ENCODE measurements around the gene PEPD.

Gene PEPD

DNA sequence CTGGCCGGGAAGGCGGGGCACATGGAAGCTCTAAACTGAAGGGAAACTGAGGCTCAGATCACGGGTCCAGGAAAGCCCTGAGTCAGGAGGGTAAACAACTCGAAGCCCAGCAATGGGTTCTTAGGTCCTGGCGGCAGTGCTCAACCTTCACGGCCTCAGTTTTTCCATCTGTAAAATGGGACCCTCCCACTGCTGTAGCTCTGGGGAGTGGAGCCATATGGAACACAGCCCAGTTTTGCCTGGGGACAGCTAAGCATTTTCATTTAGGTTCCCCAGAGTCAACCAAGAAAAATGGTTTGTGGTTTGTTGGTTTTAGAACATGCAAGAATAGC is 117.7 kb downstream of the PEPD start:
- DNase-seq: no peak

GRCh38 chr19:33403221-33403972 is 118.2 kb downstream of the PEPD start:
- no peak for DNase-seq

DNA sequence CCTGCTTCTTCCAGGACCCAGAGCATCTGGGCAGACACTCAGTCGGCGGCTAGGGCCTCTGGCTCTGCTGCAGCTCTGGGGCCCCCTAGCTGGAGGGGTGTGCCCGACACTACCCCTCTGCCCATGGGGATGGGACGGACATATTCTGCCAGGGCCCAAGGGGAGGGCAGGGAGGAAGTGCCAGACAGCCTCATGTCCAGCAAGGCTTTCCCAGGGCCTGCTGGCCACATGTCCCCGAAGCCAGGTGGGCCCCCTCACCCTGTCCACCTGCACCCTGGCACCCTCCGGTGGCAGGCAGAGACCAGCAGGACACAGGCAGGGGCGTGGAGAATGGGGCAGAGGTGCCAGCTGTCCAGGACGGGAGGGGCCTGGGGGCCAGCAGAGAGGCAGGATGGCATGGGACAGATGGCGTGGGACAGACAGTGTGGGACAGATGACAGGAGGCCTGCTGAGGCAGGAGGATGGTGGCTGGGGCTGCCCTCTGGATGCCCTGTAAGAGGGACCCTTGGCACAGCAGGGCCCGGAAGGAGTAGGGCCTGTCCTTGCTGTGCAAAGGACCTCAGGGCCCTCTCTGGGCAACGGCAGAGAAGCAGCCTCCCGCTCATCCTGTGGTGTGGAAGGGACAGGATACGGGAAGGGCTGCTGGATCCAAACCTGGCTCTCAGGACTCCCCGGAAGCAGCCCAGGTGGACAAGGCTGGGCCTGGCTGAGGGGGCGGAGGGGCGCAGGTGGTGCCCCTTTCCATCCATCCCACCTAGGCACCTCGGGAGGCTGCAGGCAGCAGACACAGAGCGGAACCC is 119.0 kb downstream of the PEPD start:
- no peak for DNase-seq

GRCh38 chr19:33401683-33402420 is 119.7 kb downstream of the PEPD start:
- no peak for DNase-seq

GRCh38 chr19:33400856-33401682 is 120.5 kb downstream of the PEPD start:
- DNase-seq: no peak

GRCh38 chr19:33399745-33400681 is 121.6 kb downstream of the PEPD start:
- no peak for DNase-seq

DNA sequence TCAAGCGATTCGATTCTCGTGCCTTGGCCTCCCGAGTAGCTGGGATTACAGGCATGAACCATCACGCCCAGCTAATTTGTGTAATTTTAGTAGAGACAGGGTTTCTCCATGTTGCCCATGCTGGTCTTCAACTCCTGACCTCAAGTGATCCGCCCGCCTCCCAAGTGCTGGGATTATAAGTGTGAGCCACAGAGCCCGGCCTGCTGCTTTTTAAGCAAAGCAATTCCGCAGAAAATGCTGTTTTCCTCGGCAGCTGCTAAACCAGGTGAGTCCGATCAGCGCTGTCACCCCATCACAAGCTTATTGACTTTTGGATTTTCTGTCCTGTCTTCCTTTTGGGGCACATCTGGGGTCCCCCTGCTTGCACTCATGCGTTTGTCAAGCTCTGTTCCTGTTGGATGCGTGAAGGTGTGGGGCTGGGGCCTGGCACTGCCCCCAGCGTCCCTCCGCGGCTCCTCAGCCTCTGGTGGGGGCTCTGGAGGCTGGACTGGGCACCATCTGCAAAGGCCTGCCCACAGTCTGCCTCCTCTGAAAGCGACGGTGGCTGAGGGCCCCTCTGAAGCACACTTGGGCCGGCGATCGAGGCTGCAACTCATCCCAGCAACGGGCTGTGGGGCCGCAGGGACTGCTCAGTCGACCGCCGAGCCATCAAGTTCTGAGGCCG is 122.4 kb downstream of the PEPD start:
- no peak for DNase-seq

GRCh38 chr19:33398361-33399060 is 123.1 kb downstream of the PEPD start:
- no peak for DNase-seq

DNA sequence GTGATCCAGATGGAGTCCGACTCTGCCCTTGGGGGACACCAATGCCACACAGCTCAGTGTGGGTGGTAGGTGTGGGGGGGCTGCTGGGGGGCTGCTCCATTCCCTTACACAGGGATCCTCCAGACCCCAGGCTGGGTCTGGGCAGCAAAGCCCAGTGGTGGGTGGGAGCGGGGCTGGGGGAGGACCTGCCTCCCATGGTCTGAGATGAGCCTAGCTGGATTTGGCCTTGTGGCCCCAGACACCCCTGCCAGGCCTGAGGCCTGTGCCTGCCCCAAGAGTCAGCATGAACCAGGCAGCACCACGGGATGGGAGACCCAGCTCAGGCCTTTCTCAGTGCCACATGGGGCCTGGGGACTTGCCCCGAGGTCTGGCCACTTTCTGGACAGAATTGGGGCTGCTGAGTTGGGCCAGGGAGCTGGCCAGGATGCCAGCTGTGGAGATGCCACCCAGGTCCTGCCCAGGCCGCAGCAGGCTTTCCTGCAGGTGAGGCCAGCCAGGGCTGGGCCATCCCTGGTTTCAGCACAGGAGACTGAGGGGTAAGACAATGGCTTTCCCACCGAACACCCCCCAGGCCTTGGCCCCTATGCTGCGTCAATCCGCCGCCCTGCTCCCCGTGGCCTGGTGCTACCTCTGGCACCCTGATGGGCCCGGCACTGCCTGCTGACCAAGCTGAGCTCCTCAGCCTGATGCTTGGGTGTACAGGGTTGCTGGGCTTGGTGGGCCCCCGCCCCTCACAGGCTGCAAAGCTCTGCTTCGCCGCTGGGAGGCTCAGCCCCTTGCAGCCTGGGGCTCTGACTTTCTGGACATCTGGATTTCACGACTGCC is 123.8 kb downstream of the PEPD start:
- no peak for DNase-seq

DNA sequence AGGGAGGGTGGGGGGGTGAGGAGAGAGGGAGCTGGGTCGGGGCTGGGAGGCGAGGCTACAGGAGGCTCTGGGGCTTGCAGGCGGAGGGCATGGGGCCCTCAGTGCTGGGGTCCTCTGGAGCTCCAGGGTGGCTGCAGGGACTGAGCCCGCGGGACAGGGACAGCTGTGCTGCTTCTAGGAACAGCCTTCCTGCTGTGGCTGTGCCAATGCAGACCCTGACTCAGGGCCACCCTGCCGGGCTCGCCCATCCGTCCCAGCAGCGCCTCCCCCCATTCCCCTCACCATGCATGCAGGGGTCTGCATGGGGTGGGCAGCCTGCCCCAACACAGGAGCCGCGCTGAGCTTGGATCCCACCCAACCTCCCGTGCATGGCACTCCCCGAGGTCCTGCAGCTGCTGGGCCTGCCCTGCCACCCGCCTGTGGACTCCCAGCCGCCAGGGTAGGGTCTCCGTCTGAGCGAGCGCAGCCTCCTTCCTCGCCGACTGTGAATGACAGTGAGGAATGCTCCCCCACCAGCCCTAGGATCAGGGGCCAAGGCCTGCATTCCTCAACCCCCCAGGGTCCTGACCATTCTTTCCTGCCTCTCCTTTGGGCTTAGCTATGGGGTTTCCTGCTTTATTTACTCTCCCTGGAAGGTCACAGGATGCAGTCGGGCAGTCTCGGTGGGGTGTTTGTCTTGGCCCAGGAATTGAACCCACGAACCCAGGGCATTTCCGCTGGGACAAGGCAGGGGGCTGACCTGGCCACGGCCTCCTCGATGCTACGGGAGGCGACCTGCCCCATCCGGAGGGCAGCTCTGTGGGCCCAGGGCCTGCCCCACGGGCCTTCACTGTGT is 124.7 kb downstream of the PEPD start:
- no peak for DNase-seq

DNA sequence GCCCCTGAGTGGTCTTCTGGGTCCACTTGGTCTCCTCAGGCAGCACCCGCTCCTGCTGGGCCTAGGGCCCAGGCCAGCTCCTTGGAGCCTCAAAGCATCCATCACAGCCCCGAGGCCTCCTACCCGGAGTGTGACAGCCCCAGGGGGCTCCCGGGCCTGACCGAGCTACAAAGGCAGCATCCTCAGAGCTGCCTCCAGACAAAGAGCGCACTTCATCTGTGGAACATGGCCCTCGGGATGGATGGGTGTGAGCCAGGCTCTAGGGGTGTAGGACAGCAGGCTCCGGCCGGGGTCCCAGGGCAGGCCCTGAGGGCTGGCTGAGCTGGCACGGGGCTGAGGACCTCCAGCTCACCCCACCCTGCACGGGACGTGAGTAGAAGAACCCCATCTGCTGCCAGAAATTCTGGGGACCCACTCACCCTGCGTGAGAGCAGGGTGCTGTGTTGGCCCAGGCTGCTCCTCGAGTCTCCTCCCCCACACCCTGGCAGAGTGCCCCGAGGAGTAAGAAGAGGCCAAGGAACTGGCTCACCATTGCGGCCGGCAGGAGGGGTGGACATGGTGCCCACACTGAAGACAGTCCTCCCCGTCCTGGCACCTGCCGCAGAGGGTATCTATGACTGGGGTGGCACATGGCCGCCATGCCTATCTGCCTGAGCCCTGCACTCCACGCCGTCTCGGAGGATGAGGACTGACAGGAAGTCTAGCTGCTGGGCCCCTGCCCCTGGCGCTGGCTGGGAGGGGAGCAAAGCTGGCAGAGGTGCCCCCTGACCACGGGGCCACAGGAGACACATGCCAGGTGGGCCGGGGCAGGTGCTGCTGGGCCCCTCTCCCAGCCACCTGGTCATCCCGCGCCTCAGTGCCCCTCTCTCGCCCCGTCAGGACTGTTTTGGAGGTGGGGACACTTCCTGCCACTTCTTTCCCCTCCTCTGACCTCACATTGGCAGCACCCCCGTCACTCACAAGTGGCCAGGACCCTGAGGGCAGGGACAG is 125.7 kb downstream of the PEPD start:
- no peak for DNase-seq

DNA sequence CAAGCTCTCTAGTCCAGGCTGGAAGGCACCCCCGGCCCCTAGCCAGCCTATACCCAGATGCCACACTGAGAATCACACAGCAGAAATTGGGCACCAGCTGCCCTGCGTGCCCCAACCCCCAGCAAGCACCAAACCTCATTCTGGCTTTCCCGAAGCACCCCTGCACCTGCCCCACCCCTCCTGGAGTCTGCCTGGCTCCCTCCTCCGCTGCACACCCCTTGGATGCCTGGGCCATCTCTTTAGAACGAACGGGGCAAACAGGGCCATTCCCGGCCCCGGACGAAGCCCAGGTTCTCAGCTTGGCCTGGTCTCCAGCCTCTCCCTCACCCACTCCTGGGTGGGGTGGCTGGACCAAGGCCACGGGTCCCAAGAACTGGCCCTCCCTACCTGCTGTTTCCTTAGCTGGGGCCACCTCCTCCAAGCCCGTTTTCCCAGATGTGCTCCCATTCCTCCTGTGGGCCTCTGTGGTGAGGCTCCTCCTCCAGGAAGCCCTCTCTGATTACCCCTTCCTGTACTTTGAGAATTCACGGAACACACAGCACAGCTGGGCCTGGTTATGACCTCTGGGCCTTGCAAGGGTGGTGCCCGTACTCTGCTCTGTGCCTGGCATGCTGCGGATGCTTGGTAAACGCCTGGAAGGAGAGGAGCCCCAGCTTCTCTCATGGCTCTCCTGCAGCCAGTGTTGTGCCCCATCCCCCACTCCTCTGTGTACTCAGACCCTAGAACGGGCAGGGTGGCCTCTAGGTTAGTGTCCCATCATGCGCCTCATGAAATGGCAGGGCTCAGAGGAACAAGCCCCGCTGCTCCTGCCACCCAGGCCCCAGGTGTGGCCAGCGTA is 126.6 kb downstream of the PEPD start:
- DNase-seq: no peak

GRCh38 chr19:33394006-33394722 is 127.4 kb downstream of the PEPD start:
- no peak for DNase-seq

GRCh38 chr19:33393286-33394005 is 128.1 kb downstream of the PEPD start:
- no peak for DNase-seq

Measured in hematopoietic multipotent progenitor cell treated with erythropoietin and hydrocortisone succinate and interleukin-3 and kit ligand, for 8 days (in vitro differentiated cells).